ENCODE data around the gene BCAN.
"Not testable (repeated sequence)": the region's sequence is repeated elsewhere in the genome, so short reads cannot be mapped to it uniquely, and the experiment has no call there.

GRCh38 chr1:156607344-156607743, 34.6 kb upstream of the BCAN start:
- not testable (repeated sequence) for TF ChIP-seq EZH2phosphoT487 (IDR thresholded peaks at IDR 0.05; ENCODE audit: insufficient read depth, low read depth); EZH2 (IDR thresholded peaks at IDR 0.05; ENCODE audit: insufficient read depth, poor library complexity, severe bottlenecking)
